Measurements from ENCODE around the gene CBX1.
"Not testable (repeated sequence)": the region's sequence is repeated elsewhere in the genome, so short reads cannot be mapped to it uniquely, and the experiment has no call there.

Gene CBX1

DNA sequence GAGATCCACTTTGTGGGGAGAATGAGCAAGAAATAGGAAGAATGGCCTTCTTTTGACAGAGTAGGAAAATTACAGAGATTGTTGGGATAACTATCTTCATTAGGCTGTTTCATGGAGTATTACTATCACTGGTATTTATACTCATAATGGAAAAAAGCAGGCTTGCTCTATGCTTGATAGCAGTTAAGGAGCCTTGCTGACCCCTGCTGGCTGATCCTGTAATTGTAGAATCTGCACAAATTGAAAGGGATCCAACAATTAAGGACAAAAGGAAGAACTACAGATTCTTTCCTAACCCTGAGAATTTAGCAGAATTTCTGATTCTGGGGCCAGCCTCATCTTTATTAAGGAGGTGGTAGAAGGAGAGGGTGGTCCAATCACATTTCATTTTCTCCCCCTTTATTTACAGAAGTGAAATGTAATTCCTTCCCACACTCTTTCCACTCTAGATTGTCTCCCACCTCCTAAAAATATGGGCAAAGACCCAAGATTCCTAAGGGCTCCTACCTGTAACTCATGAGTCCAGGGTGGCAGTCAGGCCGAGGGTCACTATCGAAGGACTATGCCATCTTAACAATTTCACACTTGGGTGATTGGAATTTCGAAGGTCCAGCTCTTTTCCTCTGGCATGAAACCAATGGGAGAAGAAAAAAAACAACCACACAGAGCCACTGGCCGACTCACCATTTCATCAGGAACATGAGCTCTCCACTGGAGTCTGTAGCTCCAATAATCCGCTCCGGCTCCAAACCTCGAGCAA lies 26.8 kb downstream of the CBX1 start:
- H3K4me1 ChIP-seq (ENCODE audit: control insufficient read depth in 1 of 2, insufficient read depth in 2 of 2, low read length in 2 of 2): no peaks in the 10 kb centered on the region
- no peaks in the 10 kb centered on the region for H3K27me3 ChIP-seq (ENCODE audit: control insufficient read depth in 1 of 2, insufficient read depth in 2 of 2, low read length in 2 of 2)
- H3K9me3 ChIP-seq (ENCODE audit: control insufficient read depth in 1 of 2, low read length in 2 of 2): no peaks in the 10 kb centered on the region
- peaks cover 2 to 30% of the 10 kb centered on the region in 2 donors for H3K36me3 ChIP-seq (ENCODE audit: control insufficient read depth in 1 of 2, insufficient read depth in 2 of 2, low read length in 2 of 2)
- H3K4me3 ChIP-seq (ENCODE audit: low read depth in 1 of 2, low read length in 2 of 2): no peak overlapping the region
- H3K9ac ChIP-seq (ENCODE audit: low read depth in 1 of 2, low read length in 2 of 2): no peak overlapping the region
- H3K27ac ChIP-seq (ENCODE audit: low read depth, low read length): no peak overlapping the region

DNA sequence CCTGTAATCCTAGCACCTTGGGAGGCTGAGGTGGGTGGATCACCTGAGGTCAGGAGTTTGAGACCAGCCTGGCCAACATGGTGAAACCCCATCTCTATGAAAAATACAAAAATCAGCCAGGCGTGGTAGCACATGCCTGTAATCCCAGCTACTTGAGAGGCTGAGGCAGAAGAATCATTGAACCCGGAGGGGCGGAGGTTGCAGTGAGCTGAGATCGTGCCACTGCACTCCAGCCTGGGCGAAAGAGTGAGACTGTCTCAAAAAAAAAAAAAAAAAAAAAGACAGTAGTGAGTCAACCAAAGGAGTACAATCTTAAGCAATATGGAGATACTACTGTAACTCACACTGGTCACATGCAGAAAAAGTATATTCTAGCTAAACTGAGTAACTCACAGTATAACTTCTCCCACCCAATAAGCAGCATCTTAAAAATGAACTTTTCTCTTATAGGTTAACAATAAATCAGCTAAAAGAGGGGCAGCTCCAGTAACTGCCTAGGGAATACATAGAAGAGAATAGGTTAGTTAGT lies 27.6 kb downstream of the CBX1 start:
- H3K27ac ChIP-seq (ENCODE audit: low read depth, low read length); H3K4me1 ChIP-seq (ENCODE audit: control insufficient read depth in 1 of 2, insufficient read depth in 2 of 2, low read length in 2 of 2); H3K9me3 ChIP-seq (ENCODE audit: control insufficient read depth in 1 of 2, low read length in 2 of 2); H3K4me3 ChIP-seq (ENCODE audit: low read depth in 1 of 2, low read length in 2 of 2); H3K27me3 ChIP-seq (ENCODE audit: control insufficient read depth in 1 of 2, insufficient read depth in 2 of 2, low read length in 2 of 2); H3K9ac ChIP-seq (ENCODE audit: low read depth in 1 of 2, low read length in 2 of 2): not testable (repeated sequence)
- peaks cover 3 to 35% of the 10 kb centered on the region in 2 donors for H3K36me3 ChIP-seq (ENCODE audit: control insufficient read depth in 1 of 2, insufficient read depth in 2 of 2, low read length in 2 of 2)

DNA sequence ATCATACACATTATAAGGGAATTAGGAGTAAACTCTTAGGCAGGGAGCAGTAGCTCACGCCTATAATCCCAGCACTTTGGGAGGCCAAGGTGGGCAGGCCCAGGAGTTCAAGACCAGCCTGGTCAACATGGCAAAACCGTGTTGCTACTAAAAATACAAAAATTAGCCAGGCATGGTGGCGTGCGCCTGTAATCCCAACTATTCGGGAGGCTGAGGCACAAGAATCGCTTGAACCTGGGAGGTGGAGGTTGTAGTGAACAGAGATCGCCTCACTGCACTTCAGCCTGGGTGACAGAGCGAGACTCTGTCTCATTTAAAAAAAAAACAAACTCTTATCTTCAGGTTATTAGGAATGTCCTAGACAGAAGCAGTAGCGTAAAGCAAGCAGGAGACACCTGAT lies 28.5 kb downstream of the CBX1 start:
- H3K4me1 ChIP-seq (ENCODE audit: control insufficient read depth in 1 of 2, insufficient read depth in 2 of 2, low read length in 2 of 2); H3K9me3 ChIP-seq (ENCODE audit: control insufficient read depth in 1 of 2, low read length in 2 of 2); H3K9ac ChIP-seq (ENCODE audit: low read depth in 1 of 2, low read length in 2 of 2); H3K4me3 ChIP-seq (ENCODE audit: low read depth in 1 of 2, low read length in 2 of 2); H3K27me3 ChIP-seq (ENCODE audit: control insufficient read depth in 1 of 2, insufficient read depth in 2 of 2, low read length in 2 of 2); H3K27ac ChIP-seq (ENCODE audit: low read depth, low read length): not testable (repeated sequence)
- peaks cover 7 to 37% of the 10 kb centered on the region in 2 donors for H3K36me3 ChIP-seq (ENCODE audit: control insufficient read depth in 1 of 2, insufficient read depth in 2 of 2, low read length in 2 of 2)

GRCh38 chr17:48071654-48072053 lies 29.6 kb downstream of the CBX1 start:
- no peak overlapping the region for H3K27ac ChIP-seq (ENCODE audit: low read depth, low read length)
- H3K27me3 ChIP-seq (ENCODE audit: control insufficient read depth in 1 of 2, insufficient read depth in 2 of 2, low read length in 2 of 2): no peaks in the 10 kb centered on the region
- no peaks in the 10 kb centered on the region for H3K4me1 ChIP-seq (ENCODE audit: control insufficient read depth in 1 of 2, insufficient read depth in 2 of 2, low read length in 2 of 2)
- peaks cover 9 to 40% of the 10 kb centered on the region in 2 donors for H3K36me3 ChIP-seq (ENCODE audit: control insufficient read depth in 1 of 2, insufficient read depth in 2 of 2, low read length in 2 of 2)
- H3K4me3 ChIP-seq (ENCODE audit: low read depth in 1 of 2, low read length in 2 of 2): no peak overlapping the region
- no peaks in the 10 kb centered on the region for H3K9me3 ChIP-seq (ENCODE audit: control insufficient read depth in 1 of 2, low read length in 2 of 2)
- no peak overlapping the region for H3K9ac ChIP-seq (ENCODE audit: low read depth in 1 of 2, low read length in 2 of 2)

DNA sequence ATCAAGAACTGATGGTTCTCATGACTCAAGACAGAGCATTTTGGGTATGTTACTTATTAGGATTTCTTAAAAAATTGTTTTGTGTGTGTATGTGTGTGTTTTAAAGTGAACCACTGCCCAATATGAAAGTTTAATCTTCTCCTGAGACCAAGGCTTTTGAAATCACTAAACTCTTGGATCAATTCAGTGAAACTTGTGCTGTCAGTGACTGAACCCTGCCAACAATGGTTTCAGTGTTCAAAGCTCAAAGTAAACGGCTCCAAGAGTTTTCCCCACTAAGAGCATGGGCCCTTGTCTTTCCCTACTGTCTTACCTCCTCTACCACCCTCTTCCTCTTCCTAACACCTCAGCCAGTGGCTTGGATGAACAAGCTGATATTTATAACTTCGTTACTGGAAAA lies 31.1 kb downstream of the CBX1 start:
- peaks cover 13 to 39% of the 10 kb centered on the region in 2 donors for H3K36me3 ChIP-seq (ENCODE audit: control insufficient read depth in 1 of 2, insufficient read depth in 2 of 2, low read length in 2 of 2)
- no peak overlapping the region for H3K27ac ChIP-seq (ENCODE audit: low read depth, low read length)
- no peak overlapping the region for H3K4me3 ChIP-seq (ENCODE audit: low read depth in 1 of 2, low read length in 2 of 2)
- H3K9ac ChIP-seq (ENCODE audit: low read depth in 1 of 2, low read length in 2 of 2): no peak overlapping the region
- H3K9me3 ChIP-seq (ENCODE audit: control insufficient read depth in 1 of 2, low read length in 2 of 2): no peaks in the 10 kb centered on the region
- H3K4me1 ChIP-seq (ENCODE audit: control insufficient read depth in 1 of 2, insufficient read depth in 2 of 2, low read length in 2 of 2): no peaks in the 10 kb centered on the region
- no peaks in the 10 kb centered on the region for H3K27me3 ChIP-seq (ENCODE audit: control insufficient read depth in 1 of 2, insufficient read depth in 2 of 2, low read length in 2 of 2)

GRCh38 chr17:48068491-48068961 lies 32.8 kb downstream of the CBX1 start:
- Histone ChIP-seq H3K36me3 (ENCODE audit: control insufficient read depth in 1 of 2, insufficient read depth in 2 of 2, low read length in 2 of 2) (peaks cover 20 to 48% of the 10 kb centered on the region in 2 donors), H3K27me3 (ENCODE audit: control insufficient read depth in 1 of 2, insufficient read depth in 2 of 2, low read length in 2 of 2) (no peaks in the 10 kb centered on the region), H3K9me3 (ENCODE audit: control insufficient read depth in 1 of 2, low read length in 2 of 2) (no peaks in the 10 kb centered on the region), H3K9ac (ENCODE audit: low read depth in 1 of 2, low read length in 2 of 2) (no peak overlapping the region), H3K4me3 (ENCODE audit: low read depth in 1 of 2, low read length in 2 of 2) (no peak overlapping the region), H3K4me1 (ENCODE audit: control insufficient read depth in 1 of 2, insufficient read depth in 2 of 2, low read length in 2 of 2) (no peaks in the 10 kb centered on the region), H3K27ac (ENCODE audit: low read depth, low read length) (no peak overlapping the region)

DNA sequence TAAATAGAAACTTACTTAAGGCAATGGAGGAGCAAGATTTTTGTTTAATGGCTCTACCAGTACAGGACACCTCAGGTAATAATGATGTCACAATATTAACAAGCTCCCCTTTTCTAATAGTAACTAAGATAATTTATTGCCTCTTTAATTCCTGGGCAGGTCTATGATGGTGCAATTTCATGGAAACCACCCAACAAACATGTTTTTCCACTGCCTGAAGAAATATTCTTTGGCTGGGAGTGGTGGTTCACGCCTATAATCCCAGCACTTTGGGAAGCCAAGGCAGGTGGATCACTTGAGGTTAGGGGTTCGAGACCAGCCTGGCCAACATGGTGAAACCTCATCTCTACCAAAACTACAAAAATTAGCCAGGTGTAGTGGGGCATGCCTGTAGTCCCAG lies 33.5 kb downstream of the CBX1 start:
- not testable (repeated sequence) for H3K4me1 ChIP-seq (ENCODE audit: control insufficient read depth in 1 of 2, insufficient read depth in 2 of 2, low read length in 2 of 2); H3K27me3 ChIP-seq (ENCODE audit: control insufficient read depth in 1 of 2, insufficient read depth in 2 of 2, low read length in 2 of 2); H3K4me3 ChIP-seq (ENCODE audit: low read depth in 1 of 2, low read length in 2 of 2); H3K9me3 ChIP-seq (ENCODE audit: control insufficient read depth in 1 of 2, low read length in 2 of 2); H3K9ac ChIP-seq (ENCODE audit: low read depth in 1 of 2, low read length in 2 of 2); H3K27ac ChIP-seq (ENCODE audit: low read depth, low read length)
- H3K36me3 ChIP-seq (ENCODE audit: control insufficient read depth in 1 of 2, insufficient read depth in 2 of 2, low read length in 2 of 2): peaks cover 20 to 54% of the 10 kb centered on the region in 2 donors

DNA sequence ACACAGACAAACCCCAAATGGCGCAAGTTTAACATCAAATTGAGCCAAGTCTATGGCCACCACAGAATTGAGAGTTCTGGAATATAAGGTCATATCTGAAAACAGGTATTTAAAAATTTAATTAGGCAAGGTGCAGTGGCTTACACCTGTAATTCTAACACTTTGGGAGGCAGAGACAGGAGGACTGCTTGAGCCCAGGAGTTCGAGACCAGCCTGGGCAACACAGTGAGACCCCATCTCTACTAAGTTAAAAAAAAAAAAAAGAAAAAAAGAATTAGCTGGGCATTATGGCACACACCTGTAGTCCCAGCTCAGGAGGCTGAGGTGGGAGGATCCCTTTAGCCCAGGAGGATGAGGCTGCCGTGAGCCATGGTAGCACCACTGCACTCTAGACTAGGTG lies 34.0 kb downstream of the CBX1 start:
- Histone ChIP-seq H3K9ac (ENCODE audit: low read depth in 1 of 2, low read length in 2 of 2) (no peak overlapping the region), H3K4me1 (ENCODE audit: control insufficient read depth in 1 of 2, insufficient read depth in 2 of 2, low read length in 2 of 2) (no peaks in the 10 kb centered on the region), H3K27ac (ENCODE audit: low read depth, low read length) (no peak overlapping the region), H3K36me3 (ENCODE audit: control insufficient read depth in 1 of 2, insufficient read depth in 2 of 2, low read length in 2 of 2) (peaks cover 20 to 59% of the 10 kb centered on the region in 2 donors), H3K9me3 (ENCODE audit: control insufficient read depth in 1 of 2, low read length in 2 of 2) (no peaks in the 10 kb centered on the region), H3K27me3 (ENCODE audit: control insufficient read depth in 1 of 2, insufficient read depth in 2 of 2, low read length in 2 of 2) (no peaks in the 10 kb centered on the region), H3K4me3 (ENCODE audit: low read depth in 1 of 2, low read length in 2 of 2) (no peak overlapping the region)

DNA sequence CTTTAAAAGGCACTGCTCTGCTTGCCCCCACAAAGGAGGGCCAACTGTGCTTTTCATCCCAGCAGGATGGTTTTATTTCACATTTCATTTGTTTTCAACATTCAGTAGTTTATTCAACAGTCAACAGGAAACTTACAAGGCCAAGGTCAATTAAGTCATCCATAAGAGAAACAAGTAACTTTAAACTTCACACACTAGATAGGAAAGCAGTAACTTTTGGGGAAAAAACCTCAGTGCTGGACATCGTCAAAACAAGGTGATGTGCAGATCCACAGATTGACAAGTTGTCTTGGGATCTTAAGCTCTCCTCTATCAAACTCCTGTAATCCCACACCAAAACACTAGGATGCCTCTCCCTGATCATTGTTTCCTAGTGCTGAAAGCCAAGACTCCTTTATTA lies 34.6 kb downstream of the CBX1 start:
- Histone ChIP-seq H3K4me1 (ENCODE audit: control insufficient read depth in 1 of 2, insufficient read depth in 2 of 2, low read length in 2 of 2) (no peaks in the 10 kb centered on the region), H3K4me3 (ENCODE audit: low read depth in 1 of 2, low read length in 2 of 2) (no peak overlapping the region), H3K27ac (ENCODE audit: low read depth, low read length) (no peak overlapping the region), H3K27me3 (ENCODE audit: control insufficient read depth in 1 of 2, insufficient read depth in 2 of 2, low read length in 2 of 2) (no peaks in the 10 kb centered on the region), H3K36me3 (ENCODE audit: control insufficient read depth in 1 of 2, insufficient read depth in 2 of 2, low read length in 2 of 2) (peaks cover 24 to 65% of the 10 kb centered on the region in 2 donors), H3K9ac (ENCODE audit: low read depth in 1 of 2, low read length in 2 of 2) (no peak overlapping the region), H3K9me3 (ENCODE audit: control insufficient read depth in 1 of 2, low read length in 2 of 2) (no peaks in the 10 kb centered on the region)

- Histone ChIP-seq H3K9ac (ENCODE audit: low read depth in 1 of 2, low read length in 2 of 2) (no peak overlapping the region), H3K27ac (ENCODE audit: low read depth, low read length) (no peak overlapping the region), H3K27me3 (ENCODE audit: control insufficient read depth in 1 of 2, insufficient read depth in 2 of 2, low read length in 2 of 2) (no peaks in the 10 kb centered on the region), H3K36me3 (ENCODE audit: control insufficient read depth in 1 of 2, insufficient read depth in 2 of 2, low read length in 2 of 2) (peaks cover 23 to 69% of the 10 kb centered on the region in 2 donors), H3K4me1 (ENCODE audit: control insufficient read depth in 1 of 2, insufficient read depth in 2 of 2, low read length in 2 of 2) (no peaks in the 10 kb centered on the region), H3K4me3 (ENCODE audit: low read depth in 1 of 2, low read length in 2 of 2) (no peak overlapping the region), H3K9me3 (ENCODE audit: control insufficient read depth in 1 of 2, low read length in 2 of 2) (no peaks in the 10 kb centered on the region)
Measured at GRCh38 chr17:48066192-48066591, 35.1 kb downstream of the CBX1 start.
